Loucy (cell line): ENCODE results near the gene LAMTOR4.

ENCODE experiments used
- H2AFZ ChIP-seq: fragments of 200-600 bp; sonication (generic); 2 replicates; pipeline ENCODE4 v1.6.0; 2016; ENCODE audit warnings: antibody characterized with exemption, mild to moderate bottlenecking, low read length, moderate library complexity
- H3F3A ChIP-seq: fragments of 200-600 bp; 2 replicates; pipeline ENCODE4 v1.6.0; 2016; ENCODE audit warnings: antibody characterized with exemption, low read depth, mild to moderate bottlenecking
- H3K27me3 ChIP-seq: fragments of 200-600 bp; sonication (generic); 2 replicates; pipeline ENCODE4 v1.6.1; 2014; ENCODE audit warnings: low read length, mild to moderate bottlenecking; ENCODE audit not compliant: insufficient read depth, poor library complexity, severe bottlenecking
- H3K36me3 ChIP-seq: fragments of 200-600 bp; sonication (generic); 2 replicates; pipeline ENCODE4 v1.6.1; 2016; ENCODE audit warnings: low read length; ENCODE audit not compliant: insufficient read depth
- H3K4me1 ChIP-seq: fragments of 200-600 bp; sonication (generic); 2 replicates; pipeline ENCODE4 v1.5.1; 2014; ENCODE audit warnings: low read length, mild to moderate bottlenecking; ENCODE audit not compliant: insufficient read depth, poor library complexity, severe bottlenecking
- H3K4me2 ChIP-seq: fragments of 200-600 bp; sonication (generic); 2 replicates; pipeline ENCODE4 v1.6.0; 2014; ENCODE audit warnings: antibody characterized with exemption, low read length, low read depth, mild to moderate bottlenecking; ENCODE audit not compliant: poor library complexity, severe bottlenecking
- H3K4me3 ChIP-seq: fragments of 200-600 bp; sonication (generic); 2 replicates; pipeline ENCODE4 v1.5.1; 2014; ENCODE audit warnings: low read length, mild to moderate bottlenecking, mixed read lengths; ENCODE audit not compliant: poor library complexity, severe bottlenecking
- H3K79me2 ChIP-seq: fragments of 200-600 bp; sonication (generic); 2 replicates; pipeline ENCODE4 v1.6.1; 2014; ENCODE audit warnings: low read length; ENCODE audit not compliant: insufficient read depth
- H3K9ac ChIP-seq: fragments of 200-600 bp; sonication (generic); 2 replicates; pipeline ENCODE4 v1.6.0; 2014; ENCODE audit warnings: mild to moderate bottlenecking, low read depth, low read length, moderate library complexity; ENCODE audit not compliant: poor library complexity, severe bottlenecking
- H3K9me2 ChIP-seq: fragments of 200-600 bp; sonication (generic); replicated peaks from 2 replicates; pipeline ENCODE4 v1.6.1; 2016; ENCODE audit warnings: low read depth, low read length, mixed read lengths
- H3K9me3 ChIP-seq: fragments of 200-600 bp; sonication (generic); 2 replicates; pipeline ENCODE4 v1.6.1; 2014; ENCODE audit warnings: mild to moderate bottlenecking, antibody characterized with exemption, low read length, low read depth; ENCODE audit not compliant: insufficient read depth
- H4K20me1 ChIP-seq: fragments of 200-600 bp; sonication (generic); 2 replicates; pipeline ENCODE4 v1.6.0; 2014; ENCODE audit warnings: antibody characterized with exemption, low read length, mild to moderate bottlenecking; ENCODE audit not compliant: insufficient read depth, poor library complexity, severe bottlenecking
- CTCF ChIP-seq: fragments of 200-600 bp; sonication (generic); conservative IDR thresholded peaks from 2 replicates; pipeline ENCODE4 v1.5.1; 2014; ENCODE audit warnings: mild to moderate bottlenecking, antibody characterized with exemption, low read length
- EZH2phosphoT487 ChIP-seq: fragments of 200-600 bp; IDR thresholded peaks from 2 replicates; pipeline ENCODE4 v1.6.1; 2018; ENCODE audit warnings: antibody characterized with exemption, mild to moderate bottlenecking, moderate library complexity, borderline replicate concordance

LAMTOR4 gene

GRCh38 chr7:100155553-100156317 lies 7.0 kb downstream of the LAMTOR4 start:
- no peak overlapping the region for H3K9ac ChIP-seq
- no peak overlapping the region for H2AFZ ChIP-seq
- peaks cover 9% of the 10 kb centered on the region; the same call in 1 of the 2 replicates for H3K36me3 ChIP-seq
- no peaks in the 10 kb centered on the region for H3K27me3 ChIP-seq
- peaks cover 3% of the 10 kb centered on the region; the same call in 1 of the 2 replicates for H3F3A ChIP-seq
- no peak overlapping the region for H3K4me3 ChIP-seq
- TF ChIP-seq CTCF (no peak), EZH2phosphoT487 (no peak)
- H4K20me1 ChIP-seq, result peaks cover 12% of the 10 kb centered on the region
- H3K4me1 ChIP-seq, result peaks cover 25% of the 10 kb centered on the region
- no peaks in the 10 kb centered on the region for H3K9me3 ChIP-seq
- H3K79me2 ChIP-seq, result peaks cover 35% of the 10 kb centered on the region
- H3K9me2 ChIP-seq, result no peaks in the 10 kb centered on the region
- H3K4me2 ChIP-seq, result no peak overlapping the region

GRCh38 chr7:100156331-100157068 lies 7.8 kb downstream of the LAMTOR4 start:
- TF ChIP-seq CTCF (no peak), EZH2phosphoT487 (no peak)
- H3K4me1 ChIP-seq, result peaks cover 25% of the 10 kb centered on the region
- peaks cover 3% of the 10 kb centered on the region; the same call in 1 of the 2 replicates for H3F3A ChIP-seq
- no peaks in the 10 kb centered on the region for H3K27me3 ChIP-seq
- no peaks in the 10 kb centered on the region for H3K9me2 ChIP-seq
- no peaks in the 10 kb centered on the region for H3K9me3 ChIP-seq
- H3K9ac ChIP-seq, result peak overlapping the region; percentile 86
- H2AFZ ChIP-seq, result no peak overlapping the region
- H3K36me3 ChIP-seq, result peaks cover 9% of the 10 kb centered on the region; the same call in 1 of the 2 replicates
- H3K4me2 ChIP-seq, result peak overlapping the region; percentile 92
- peaks cover 31% of the 10 kb centered on the region for H3K79me2 ChIP-seq
- H3K4me3 ChIP-seq, result peak overlapping the region; percentile 90
- peaks cover 12% of the 10 kb centered on the region for H4K20me1 ChIP-seq

GRCh38 chr7:100157069-100157333 lies 8.3 kb downstream of the LAMTOR4 start:
- TF ChIP-seq EZH2phosphoT487 (no peak), CTCF (no peak)
- Histone ChIP-seq H3K36me3 (peaks cover 9% of the 10 kb centered on the region; the same call in 1 of the 2 replicates), H3K9ac (peak overlapping the region; percentile 86), H3K27me3 (no peaks in the 10 kb centered on the region), H3K4me3 (peak overlapping the region; percentile 90), H4K20me1 (peaks cover 12% of the 10 kb centered on the region), H3K79me2 (peaks cover 26% of the 10 kb centered on the region), H3K4me1 (peaks cover 25% of the 10 kb centered on the region), H3K9me2 (no peaks in the 10 kb centered on the region), H3F3A (peaks cover 3% of the 10 kb centered on the region; the same call in 1 of the 2 replicates), H2AFZ (no peak overlapping the region), H3K9me3 (no peaks in the 10 kb centered on the region), H3K4me2 (peak overlapping the region; percentile 92)
